K562 (cell line): ENCODE data around the gene SORCS2. TPM values are rescaled to one million over a fixed set of nuclear protein-coding genes. Genes with fewer than 3 reads are reported as not detected.

Source experiments
- ATAC-seq: fragments of 200-7000 bp; cut with Tn5 transposase; 3 replicates; pipeline ENCODE4 v1.9.1; 2020; ENCODE audit warnings: moderate library complexity
- BruUV-seq: library from RNA; stranded (reverse); fragments of 400-500 nt; replicated peaks from 2 replicates; lab custom pipeline; 2021; lab: Mats Ljungman, UMichigan
- CTCF ChIA-PET: fragments of 300-600 bp; formaldehyde crosslinking; extraction: SDS; loops from one replicate; lab custom pipeline; 2021; ENCODE audit warnings: low intra/inter-chr PET ratio; lab: Yijun Ruan, JAX
- POLR2A ChIA-PET: fragments of 300-600, 350-650 bp; sonication (Branson Sonifier 250); formaldehyde crosslinking; extraction: SDS; loops from one replicate; lab custom pipeline; 2021; ENCODE audit warnings: antibody characterized with exemption, inconsistent platforms; lab: Yijun Ruan, JAX
- DNase-seq, 4 experiments: peaks; one replicate each; pipeline versions ENCODE4 v3.0.0 to v3.0.0-alpha.2; 2011 to 2018; ENCODE audit warnings: low spot score in 3 of 4, mixed read lengths in 3 of 4; ENCODE audit errors: extremely low read depth in 1 of 4
- FAIRE-seq: peaks from 2 replicates; lab custom pipeline; 2011; peaks lifted over from hg19 to GRCh38; lab: Jason Lieb, UNC
- H2AFZ ChIP-seq: 2 replicates; pipeline ENCODE4 v1.6.0; 2011; ENCODE audit warnings: low read depth, low read length, control low read depth, inconsistent platforms
- H3K27ac ChIP-seq: fragments of 200-600 bp; 3 replicates; pipeline ENCODE4 v1.8.0; 2011; ENCODE audit warnings: low read depth, mild to moderate bottlenecking, control low read depth, inconsistent platforms, low read length, moderate library complexity, mixed read lengths; ENCODE audit errors: extremely low read depth
- H3K27me3 ChIP-seq, 2 experiments: fragments of 300-600 bp in 1 of 2; 2 replicates in 1 of 2; 3 replicates in 1 of 2; pipeline versions ENCODE4 v1.6.0 to v1.8.0; 2011; ENCODE audit warnings: inconsistent platforms in 2 of 2, low read length in 2 of 2, mild to moderate bottlenecking in 1 of 2, mixed read lengths in 1 of 2, moderate library complexity in 1 of 2; ENCODE audit not compliant: control insufficient read depth in 2 of 2, insufficient read depth in 2 of 2
- H3K36me3 ChIP-seq: fragments of 300-600 bp; 3 replicates; pipeline ENCODE4 v1.8.0; 2011; ENCODE audit warnings: mild to moderate bottlenecking, low read length, inconsistent platforms; ENCODE audit not compliant: control insufficient read depth, insufficient read depth
- H3K4me1 ChIP-seq, 2 experiments: fragments of 200-600 bp in 1 of 2; replicated peaks in 1 of 2; 2 replicates in 1 of 2; 3 replicates in 1 of 2; pipeline versions ENCODE4 v1.5.1 to v1.8.0; 2011; ENCODE audit warnings: inconsistent platforms in 2 of 2, low read length in 2 of 2, mild to moderate bottlenecking in 1 of 2, mixed read lengths in 1 of 2, moderate library complexity in 1 of 2; ENCODE audit not compliant: control insufficient read depth in 2 of 2, insufficient read depth in 2 of 2
- H3K4me2 ChIP-seq: 2 replicates; pipeline ENCODE4 v1.6.1; 2011; ENCODE audit warnings: low read length, control low read depth, inconsistent platforms, mixed read lengths; ENCODE audit not compliant: insufficient read depth
- H3K4me3 ChIP-seq: fragments of 200-600 bp; sonication (generic), shearing (Covaris generic); 2 replicates; pipeline ENCODE4 v1.5.1; 2016; ENCODE audit warnings: control low read depth, inconsistent platforms
- H3K79me2 ChIP-seq: fragments of 200-600 bp; 3 replicates; pipeline ENCODE4 v1.8.0; 2011; ENCODE audit warnings: low read length, inconsistent platforms; ENCODE audit not compliant: control insufficient read depth, insufficient read depth
- H3K9ac ChIP-seq, 2 experiments: 2 replicates each; pipeline versions ENCODE4 v1.6.0 to v1.6.1; 2011; ENCODE audit warnings: low read depth in 2 of 2, low read length in 2 of 2, control low read depth in 1 of 2, inconsistent platforms in 1 of 2, mild to moderate bottlenecking in 1 of 2, mixed read lengths in 1 of 2; ENCODE audit not compliant: insufficient read depth in 1 of 2
- H3K9me1 ChIP-seq: one replicate; pipeline ENCODE4 v1.6.0; 2011; ENCODE audit warnings: inconsistent platforms, mild to moderate bottlenecking, low read length, moderate library complexity; ENCODE audit not compliant: control insufficient read depth, insufficient read depth
- H3K9me3 ChIP-seq: replicated peaks from 2 replicates; pipeline ENCODE4 v1.5.1; 2011; ENCODE audit warnings: low read depth, low read length, inconsistent platforms; ENCODE audit not compliant: control insufficient read depth, insufficient read depth
- H4K20me1 ChIP-seq: replicated peaks from 2 replicates; pipeline ENCODE4 v1.6.1; 2011; ENCODE audit warnings: low read length, inconsistent platforms, mixed read lengths; ENCODE audit not compliant: control insufficient read depth, insufficient read depth
- EWSR1 ChIP-seq: fragments of 450-650 bp; IDR thresholded peaks from 2 replicates; pipeline ENCODE4 v1.6.1; 2018; ENCODE audit warnings: borderline replicate concordance, mild to moderate bottlenecking, low read depth, moderate library complexity; ENCODE audit not compliant: partially characterized antibody
- HNRNPK ChIP-seq: fragments of 200-400 bp; formaldehyde crosslinking; IDR thresholded peaks from one replicate; pipeline ENCODE4 v1.6.1; 2018; ENCODE audit warnings: mild to moderate bottlenecking, low read depth, low read length; ENCODE audit not compliant: poor library complexity, severe bottlenecking
- KDM4B ChIP-seq, 2 experiments: fragments of 450-650 bp in 1 of 2; sonication (generic) in 1 of 2; IDR thresholded peaks; 2 replicates each; pipeline ENCODE4 v1.6.1; 2016 to 2017; ENCODE audit warnings: borderline replicate concordance in 2 of 2, antibody characterized with exemption in 1 of 2, low read depth in 1 of 2, mild to moderate bottlenecking in 1 of 2
- NCOA4 ChIP-seq: fragments of 450-650 bp; IDR thresholded peaks from 2 replicates; pipeline ENCODE4 v1.6.1; 2018; ENCODE audit warnings: mild to moderate bottlenecking; ENCODE audit not compliant: partially characterized antibody
- SAFB2 ChIP-seq: fragments of 200-400 bp; formaldehyde crosslinking; IDR thresholded peaks from 2 replicates; pipeline ENCODE4 v1.6.1; 2018; ENCODE audit warnings: borderline replicate concordance, low read length, low read depth, moderate library complexity; ENCODE audit not compliant: severe bottlenecking
- SAP30 ChIP-seq: fragments of 200-600 bp; sonication (generic); IDR thresholded peaks from 2 replicates; pipeline ENCODE4 v1.6.1; 2012; ENCODE audit warnings: borderline replicate concordance, low read depth, mild to moderate bottlenecking, moderate library complexity, low read length, control low read depth, inconsistent platforms; ENCODE audit not compliant: insufficient read depth, poor library complexity, severe bottlenecking
- TEAD2 ChIP-seq: fragments of 450-650 bp; IDR thresholded peaks from 2 replicates; pipeline ENCODE4 v1.6.1; 2016; ENCODE audit warnings: missing genetic modification characterization, control low read depth, missing compliant biosample characterization
- TFAM ChIP-seq: fragments of 250-450 bp; sonication (Bioruptor Pico); conservative IDR thresholded peaks from 2 replicates; pipeline ENCODE4 v1.5.0; 2021; ENCODE audit warnings: mild to moderate bottlenecking, moderate library complexity
- TOE1 ChIP-seq, 2 experiments: fragments of 450-650 bp in 1 of 2; sonication (generic) in 1 of 2; formaldehyde crosslinking in 1 of 2; IDR thresholded peaks; 2 replicates each; pipeline versions ENCODE4 v1.7.1 to v1.8.0; 2016 to 2022; ENCODE audit warnings: borderline replicate concordance in 2 of 2, mild to moderate bottlenecking in 2 of 2, antibody characterized with exemption in 1 of 2, inconsistent platforms in 1 of 2, low read depth in 1 of 2, missing genetic modification reagents in 1 of 2, moderate library complexity in 1 of 2
- U2AF1 ChIP-seq: fragments of 200-400 bp; formaldehyde crosslinking; optimal IDR thresholded peaks from 2 replicates; pipeline ENCODE3; 2017; ENCODE audit warnings: mild to moderate bottlenecking, low read depth, low read length, moderate library complexity
- ZFP30 ChIP-seq: fragments of 250-450 bp; sonication (Bioruptor Pico); IDR thresholded peaks from 2 replicates; pipeline ENCODE4 v1.8.0; 2022; ENCODE audit warnings: moderate library complexity, mild to moderate bottlenecking, inconsistent platforms, borderline replicate concordance
- ZNF518B ChIP-seq: fragments of 250-450 bp; sonication (Bioruptor Pico); IDR thresholded peaks from 2 replicates; pipeline ENCODE4 v1.5.0; 2021; ENCODE audit warnings: mild to moderate bottlenecking, moderate library complexity
- ZNF639 ChIP-seq, 2 experiments: fragments of 200-800 bp in 1 of 2; sonication (Bioruptor generic) in 1 of 2; sonication (generic) in 1 of 2; formaldehyde crosslinking in 1 of 2; IDR thresholded peaks in 1 of 2; conservative IDR thresholded peaks in 1 of 2; 2 replicates each; pipeline versions ENCODE4 v1.5.0 to v1.6.1; 2016 to 2020; ENCODE audit warnings: missing compliant biosample characterization in 1 of 2, missing genetic modification characterization in 1 of 2, missing genetic modification reagents in 1 of 2
- WGBS: fragments of 100-300 bp; shearing (Covaris generic); methylation state at CpG from one replicate; pipeline ENCODE4 v1.1.6; 2016; ENCODE audit warnings: low coverage, mixed read lengths; ENCODE audit not compliant: insufficient coverage; ENCODE audit errors: missing lambda C conversion rate; 5-methylcytosine and 5-hydroxymethylcytosine counted together
- in situ Hi-C: fragments of 300-500 bp; cut with MboI; formaldehyde crosslinking; loops from 4 replicates; pipeline ENCODE4 v1.15.0; 2018; ENCODE audit warnings: inconsistent platforms, mixed read lengths
- intact Hi-C: fragments of 100-400 bp; cut with micrococcal nuclease; formaldehyde crosslinking; loops from 2 replicates; pipeline ENCODE4 v1.14.2; 2022
- polyA plus RNA-seq, 8 experiments: library from polyadenylated mRNA; depleted of rRNA in 4 of 8; stranded (reverse) in 5 of 8; unstranded in 3 of 8; fragments of >200 nt; fragmentation: Nextera tagmentation in 2 of 8; fragmentation: Illumina TruSeq in 1 of 8; extraction: Ambion mirVana in 2 of 8; extraction: Trizol in 1 of 8; gene quantifications; 2 replicates each; pipeline versions ENCODE4 v1.2.1 to v1.2.3, GENCODE V29; 2011 to 2014; ENCODE audit warnings: inconsistent platforms in 1 of 8, missing spikeins in 1 of 8
- total RNA-seq, 7 experiments: library from RNA; depleted of rRNA in 6 of 7; stranded (reverse); fragments of >200 nt in 6 of 7; fragmentation: Illumina TruSeq in 2 of 7; extraction: Trizol in 2 of 7; gene quantifications; 2 replicates each; pipeline versions ENCODE4 v1.2.1 to v1.2.3, GENCODE V29; 2011 to 2021; ENCODE audit warnings: low replicate concordance in 1 of 7

The SORCS2 gene
- total and polyA plus RNA-seq, 9 of the 15 experiments (the other 6 are each of a cell fraction or from before 2014, with no cell fraction given), result not detected

DNA sequence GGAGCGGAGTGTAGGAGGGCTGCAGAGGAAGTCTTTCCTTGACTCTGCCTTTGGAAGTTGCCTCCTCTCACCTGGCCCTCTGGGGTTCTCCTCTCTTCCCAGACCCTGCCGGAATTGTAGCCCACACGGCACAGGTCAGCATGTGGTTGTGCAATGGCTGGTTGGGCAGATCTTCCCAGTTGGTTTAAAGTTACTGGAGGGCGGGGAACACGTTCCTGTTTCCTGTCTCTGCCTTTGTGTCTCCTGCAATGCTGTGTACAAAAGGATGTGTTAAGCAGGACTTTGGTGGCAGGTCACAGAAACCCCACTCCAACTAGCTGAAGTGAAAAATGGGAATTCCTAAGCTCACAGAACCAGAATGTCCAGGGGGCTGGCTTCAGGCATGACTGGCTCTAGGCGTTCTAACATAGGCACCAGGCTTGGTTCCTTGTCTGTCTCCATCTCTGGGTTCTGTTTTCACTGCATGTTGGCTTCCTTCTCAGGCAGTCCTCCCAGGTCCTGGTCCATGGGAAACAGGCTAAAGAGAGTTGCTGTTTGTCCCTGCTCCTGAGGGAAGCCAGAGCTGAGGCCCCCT, 19.9 kb downstream of the SORCS2 start:
- H3K36me3 ChIP-seq, result no peaks in the 10 kb centered on the region
- H3K9ac ChIP-seq, result no peak overlapping the region
- H2AFZ ChIP-seq, result no peak overlapping the region
- H3K4me1 ChIP-seq, result peaks cover 0 to 2% of the 10 kb centered on the region in 2 experiments; a peak in 3 of 5 replicates
- H3K9me1 ChIP-seq, result no peaks in the 10 kb centered on the region
- CTCF ChIA-PET, result no interaction called here
- intact Hi-C loops, result no loop called here
- FAIRE-seq, result no peak
- H3K4me2 ChIP-seq, result no peak overlapping the region
- H4K20me1 ChIP-seq, result no peaks in the 10 kb centered on the region
- WGBS, result under 1% methylated on average over 6 of the region's 6 CpGs
- peaks cover 28 to 63% of the 10 kb centered on the region in 2 experiments; a peak in 4 of 5 replicates for H3K27me3 ChIP-seq
- POLR2A ChIA-PET, result interaction anchor here (0.8 kb wide), 1 partner anchor 597 kb away, joined by 3 read pairs; no protein-coding TSS in a partner anchor
- no peak overlapping the region for H3K4me3 ChIP-seq
- no peaks in the 10 kb centered on the region for H3K9me3 ChIP-seq
- no TSS peak for BruUV-seq
- no peaks in the 10 kb centered on the region for H3K79me2 ChIP-seq
- DNase-seq, result no peak
- ATAC-seq, result no peak
- H3K27ac ChIP-seq, result no peak overlapping the region
- in situ Hi-C loops, result no loop called here
- TF ChIP-seq NCOA4 (no peak), HNRNPK (no peak), TOE1 (IDR thresholded peaks at IDR 0.05; ENCODE audit: borderline replicate concordance) (no peak), TOE1 (CRISPR knock-in tag; IDR thresholded peaks at IDR 0.05; ENCODE audit: borderline replicate concordance, low read depth) (no peak), ZFP30 (CRISPR knock-in tag) (no peak), ZNF639 (CRISPR knock-in tag; conservative IDR thresholded peaks at IDR 0.05 in 1 of 2, IDR thresholded peaks at IDR 0.05 in 1 of 2) (no peak), ZNF518B (no peak), U2AF1 (no peak), SAFB2 (no peak), KDM4B (IDR thresholded peaks at IDR 0.05; ENCODE audit: borderline replicate concordance in 2 of 2, low read depth in 1 of 2) (no peak), TEAD2 (tag) (no peak), EWSR1 (no peak), SAP30 (no peak), TFAM (no peak)
